ENCODE results near the gene RPTOR.
A peak's percentile ranks its signal among the peaks of the same experiment; 100 is the strongest.

Gene RPTOR

DNA sequence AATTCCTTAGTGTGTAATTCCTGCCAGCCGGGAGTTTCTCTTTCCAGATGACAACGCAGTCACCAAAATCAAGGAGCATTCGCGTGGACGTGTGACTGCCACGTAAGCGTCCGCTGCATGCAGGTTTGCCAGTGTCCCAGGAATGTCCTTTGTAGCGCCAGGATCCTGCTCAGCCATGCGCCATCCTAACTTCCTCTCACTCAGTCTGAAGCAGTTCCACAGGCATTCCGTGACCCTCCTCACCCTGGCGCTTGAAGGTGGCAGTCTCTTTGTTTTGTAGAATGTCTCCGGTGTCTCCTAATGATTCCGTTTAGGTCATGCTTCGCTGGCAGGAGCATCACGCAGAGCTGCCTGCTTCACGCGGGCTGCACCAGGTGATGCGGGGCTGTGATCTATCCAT is 88.6 kb downstream of the RPTOR start:
- H3K36me3 Mint-ChIP-seq (ENCODE audit: low read depth): peaks cover 21% of the 10 kb centered on the region
- no peaks in the 10 kb centered on the region for H3K27me3 Mint-ChIP-seq
- H3K9me3 Mint-ChIP-seq: no peaks in the 10 kb centered on the region
- intact Hi-C loops (cut with micrococcal nuclease): no loop called here
- no peak overlapping the region for H3K27ac Mint-ChIP-seq
- H3K4me3 Mint-ChIP-seq: no peak overlapping the region
- H3K4me1 Mint-ChIP-seq (ENCODE audit: low read depth): peaks cover 10% of the 10 kb centered on the region

DNA sequence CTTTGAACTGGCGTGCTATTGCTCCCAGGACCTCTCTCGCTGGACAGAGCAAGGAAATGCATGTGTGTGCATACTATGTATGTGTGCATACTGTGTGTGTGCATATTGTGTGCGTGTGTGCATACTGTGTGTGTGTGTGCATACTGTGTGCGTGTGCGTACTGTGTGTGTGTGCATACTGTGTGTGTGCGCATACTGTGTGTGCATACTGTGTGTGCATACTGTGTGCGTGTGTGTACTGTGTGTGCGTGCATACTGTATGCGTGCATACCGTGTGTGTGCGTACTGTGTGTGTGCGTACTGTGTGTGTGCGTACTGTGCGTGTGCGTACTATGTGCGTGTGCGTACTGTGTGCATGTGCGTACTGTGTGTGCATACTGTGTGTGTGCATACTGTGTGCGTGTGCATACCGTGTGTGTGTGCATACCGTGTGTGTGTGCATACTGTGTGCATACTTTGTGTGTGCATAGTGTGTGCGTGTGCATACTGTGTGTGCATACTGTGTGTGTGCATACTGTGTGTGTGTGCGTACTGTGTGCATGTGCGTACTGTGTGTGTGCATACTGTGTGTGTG is 89.4 kb downstream of the RPTOR start:
- no peak overlapping the region for H3K27ac Mint-ChIP-seq
- H3K36me3 Mint-ChIP-seq (ENCODE audit: low read depth): peaks cover 21% of the 10 kb centered on the region
- intact Hi-C loops (cut with micrococcal nuclease): no loop called here
- peaks cover 10% of the 10 kb centered on the region for H3K4me1 Mint-ChIP-seq (ENCODE audit: low read depth)
- no peaks in the 10 kb centered on the region for H3K27me3 Mint-ChIP-seq
- H3K9me3 Mint-ChIP-seq: no peaks in the 10 kb centered on the region
- H3K4me3 Mint-ChIP-seq: no peak overlapping the region

DNA sequence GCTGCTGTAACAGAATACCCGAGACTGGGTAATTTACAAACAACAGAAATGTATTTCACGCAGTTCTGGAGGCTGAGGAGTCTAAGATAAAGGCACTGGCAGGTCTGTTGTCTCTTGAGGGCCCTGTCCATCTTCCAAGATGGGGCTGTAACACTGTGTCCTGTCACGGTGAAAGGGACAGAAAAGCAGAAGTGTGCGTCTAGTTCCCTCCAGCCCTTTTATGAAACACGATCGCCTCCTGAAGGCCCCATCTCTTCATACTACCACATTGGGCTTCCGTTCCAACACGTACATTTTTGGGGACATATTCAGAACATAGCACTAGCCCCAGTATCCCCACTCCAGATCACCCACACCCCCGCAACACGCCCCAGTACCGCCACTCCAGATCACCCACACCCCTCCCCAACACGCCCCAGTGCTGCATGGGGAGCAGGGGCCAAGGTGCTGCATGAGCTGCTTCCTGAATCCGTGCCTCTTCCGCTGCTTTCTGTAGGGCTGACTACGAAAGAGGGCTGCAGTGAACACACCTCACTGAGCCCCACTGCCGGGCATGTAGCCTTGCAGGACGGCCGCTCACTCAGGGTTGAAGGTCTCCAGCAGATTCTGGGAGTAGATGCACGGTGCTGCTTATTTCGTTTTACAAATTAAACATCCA is 91.9 kb downstream of the RPTOR start:
- peaks cover 28% of the 10 kb centered on the region for H3K36me3 Mint-ChIP-seq (ENCODE audit: low read depth)
- H3K9me3 Mint-ChIP-seq: no peaks in the 10 kb centered on the region
- H3K4me1 Mint-ChIP-seq (ENCODE audit: low read depth): peaks cover 8% of the 10 kb centered on the region
- intact Hi-C loops (cut with micrococcal nuclease): no loop called here
- H3K27ac Mint-ChIP-seq: no peak overlapping the region
- H3K4me3 Mint-ChIP-seq: no peak overlapping the region
- no peaks in the 10 kb centered on the region for H3K27me3 Mint-ChIP-seq

DNA sequence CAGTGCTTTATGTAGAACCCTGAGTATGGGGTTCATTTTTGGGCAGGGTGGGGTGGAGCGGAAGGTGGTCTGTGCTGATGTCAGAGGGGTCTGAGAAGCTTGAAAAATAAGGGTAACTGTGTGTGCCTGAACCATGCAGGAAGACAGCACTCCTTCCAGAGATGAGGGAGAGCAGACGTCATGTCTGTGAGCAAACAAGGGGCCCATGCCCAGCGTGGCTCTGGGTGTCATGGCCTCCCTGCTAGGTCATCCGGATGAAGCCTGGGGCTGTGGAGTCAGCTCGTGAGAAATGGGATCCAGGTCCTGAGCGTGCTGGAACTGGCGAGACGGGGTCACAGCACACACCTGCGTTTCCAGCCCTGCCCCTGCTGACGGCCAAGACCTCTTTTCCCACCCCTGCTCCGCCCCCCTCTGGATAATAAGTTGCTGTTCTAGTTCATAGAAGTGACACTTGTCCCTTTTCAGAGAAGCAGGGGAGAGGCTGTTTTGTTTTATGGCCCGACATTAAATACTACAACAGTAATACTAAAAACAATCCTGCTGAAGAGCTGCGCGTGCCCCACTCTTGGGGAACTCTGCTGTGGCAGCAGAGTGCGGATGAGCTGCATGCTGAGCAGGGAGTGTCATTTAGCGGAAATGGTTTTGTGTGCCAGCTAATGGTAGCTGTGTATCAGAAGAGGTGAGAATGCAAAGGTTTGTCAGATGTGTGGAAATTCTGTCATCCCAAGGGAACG is 92.6 kb downstream of the RPTOR start:
- Mint-ChIP-seq H3K27ac (no peak overlapping the region), H3K9me3 (no peaks in the 10 kb centered on the region), H3K27me3 (no peaks in the 10 kb centered on the region), H3K36me3 (ENCODE audit: low read depth) (peaks cover 28% of the 10 kb centered on the region), H3K4me1 (ENCODE audit: low read depth) (peaks cover 1% of the 10 kb centered on the region), H3K4me3 (no peak overlapping the region)
- intact Hi-C loops (cut with micrococcal nuclease): no loop called here

DNA sequence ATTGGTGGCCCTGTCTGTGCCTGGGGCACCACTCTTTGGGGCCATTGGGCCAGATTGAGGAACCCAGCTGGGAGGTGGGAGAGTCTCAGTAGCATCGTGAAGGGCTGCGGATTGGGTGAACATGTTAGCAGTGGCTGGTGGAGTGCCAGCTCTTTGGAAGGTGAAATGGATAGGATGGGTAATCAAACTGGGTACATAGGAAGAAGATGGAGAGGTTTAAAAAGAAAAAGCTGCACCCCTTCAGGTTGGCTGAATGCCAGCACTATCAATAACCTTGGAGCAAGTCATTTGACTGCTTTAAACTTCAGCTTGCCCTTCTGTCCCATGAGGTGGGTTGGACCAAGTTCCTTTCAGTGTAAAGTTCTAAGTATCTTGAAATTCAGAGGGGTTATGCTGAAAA is 95.0 kb downstream of the RPTOR start:
- Mint-ChIP-seq H3K36me3 (ENCODE audit: low read depth) (peaks cover 25% of the 10 kb centered on the region), H3K9me3 (no peaks in the 10 kb centered on the region), H3K4me3 (no peak overlapping the region), H3K4me1 (ENCODE audit: low read depth) (no peaks in the 10 kb centered on the region), H3K27ac (no peak overlapping the region), H3K27me3 (no peaks in the 10 kb centered on the region)
- intact Hi-C loops (cut with micrococcal nuclease): no loop called here

DNA sequence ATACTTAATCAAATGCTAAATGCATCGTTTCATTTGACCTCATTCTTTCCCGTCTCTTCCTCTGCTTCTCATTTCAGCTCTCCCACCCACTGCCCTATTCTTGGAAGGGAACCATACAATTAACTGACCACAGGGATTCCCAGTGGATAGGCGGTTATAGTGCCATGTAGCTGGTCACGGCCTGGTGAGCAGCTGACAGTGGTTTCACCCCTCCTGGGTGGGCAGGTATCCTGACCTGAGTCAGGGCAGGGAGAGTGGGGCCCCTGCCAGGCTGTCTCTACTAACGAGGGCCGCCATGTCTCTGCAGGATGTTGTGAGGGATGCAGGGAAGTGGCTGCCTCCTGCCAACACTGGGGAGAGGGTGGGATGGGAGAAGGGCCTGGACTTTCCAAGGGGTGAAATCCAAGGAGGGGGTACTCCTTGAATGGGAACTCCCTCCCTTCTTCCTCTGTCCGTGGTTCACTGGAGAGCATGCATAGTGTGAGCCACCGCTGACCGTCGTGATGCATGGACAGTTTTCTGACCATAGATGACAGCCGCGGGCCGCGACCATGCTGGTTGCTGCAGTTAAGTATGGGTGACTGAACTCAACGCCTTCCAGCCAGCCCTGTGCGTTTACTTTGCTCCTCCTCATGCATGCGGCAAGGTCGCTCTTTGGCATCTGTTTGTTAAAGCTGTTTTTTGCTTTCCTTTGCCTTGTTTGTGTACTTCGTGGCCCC is 95.9 kb downstream of the RPTOR start:
- H3K9me3 Mint-ChIP-seq: no peaks in the 10 kb centered on the region
- no peaks in the 10 kb centered on the region for H3K27me3 Mint-ChIP-seq
- peaks cover 27% of the 10 kb centered on the region for H3K36me3 Mint-ChIP-seq (ENCODE audit: low read depth)
- H3K4me3 Mint-ChIP-seq: no peak overlapping the region
- no peak overlapping the region for H3K27ac Mint-ChIP-seq
- intact Hi-C loops (cut with micrococcal nuclease): no loop called here
- H3K4me1 Mint-ChIP-seq (ENCODE audit: low read depth): no peaks in the 10 kb centered on the region

DNA sequence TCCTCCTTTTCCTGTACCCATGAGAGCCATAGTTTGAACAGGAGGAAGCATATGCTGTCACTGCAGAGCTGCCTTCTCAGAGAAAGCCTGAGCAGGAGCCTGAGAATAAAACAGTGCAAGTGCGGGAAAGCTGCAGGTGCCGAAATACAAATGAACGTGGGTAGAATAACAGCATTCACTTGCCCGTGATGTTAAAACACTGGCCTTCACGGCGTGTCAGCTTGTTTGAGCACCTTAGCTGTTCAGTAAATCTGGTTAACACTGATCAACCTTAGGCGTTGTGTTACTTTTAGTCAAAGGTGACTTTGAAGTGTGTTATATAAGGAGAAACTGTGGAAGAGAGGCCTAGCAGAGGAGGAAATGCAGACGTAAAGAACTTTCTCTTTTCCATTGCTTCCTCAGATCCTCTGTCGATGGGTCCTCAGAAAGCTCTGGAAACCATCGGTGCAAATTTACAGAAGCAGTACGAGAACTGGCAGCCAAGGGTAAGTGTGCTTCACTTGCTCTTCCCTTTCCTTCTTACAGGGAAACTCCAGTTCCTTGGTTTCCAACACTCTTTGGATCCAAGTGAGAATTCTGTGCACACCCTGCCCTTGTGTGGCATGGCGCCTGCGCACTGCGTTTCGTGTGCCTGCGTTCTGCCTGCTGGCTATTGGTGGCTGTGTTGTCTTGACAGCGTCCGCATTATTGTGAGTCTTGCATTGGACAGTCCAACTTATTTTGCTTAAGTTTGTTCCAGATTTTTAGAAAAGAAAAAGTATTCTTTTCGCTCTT is 98.9 kb downstream of the RPTOR start:
- Mint-ChIP-seq H3K4me3 (no peak overlapping the region), H3K9me3 (no peaks in the 10 kb centered on the region), H3K27me3 (no peaks in the 10 kb centered on the region), H3K27ac (no peak overlapping the region), H3K4me1 (ENCODE audit: low read depth) (peaks cover 13% of the 10 kb centered on the region), H3K36me3 (ENCODE audit: low read depth) (peaks cover 20% of the 10 kb centered on the region)
- intact Hi-C loops (cut with micrococcal nuclease): no loop called here

DNA sequence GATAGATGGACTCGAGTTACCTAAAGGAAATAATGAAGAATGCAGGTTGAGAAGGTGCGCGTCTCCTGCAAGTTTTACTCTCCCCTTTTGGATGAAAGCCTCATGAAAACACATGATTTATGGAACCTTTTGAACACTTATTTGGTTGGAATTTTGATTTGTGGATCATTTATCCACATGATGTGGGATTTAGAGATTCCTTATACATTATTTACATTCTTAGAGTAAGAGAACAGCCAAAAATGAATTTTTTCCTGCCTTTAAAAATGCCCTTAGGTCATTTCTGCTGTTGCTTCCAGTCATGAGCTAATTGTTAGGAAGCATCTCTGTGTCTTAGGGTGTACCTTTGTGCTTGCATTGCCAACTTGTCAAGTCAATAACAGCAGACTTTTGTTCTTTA is 99.9 kb downstream of the RPTOR start:
- Mint-ChIP-seq H3K36me3 (ENCODE audit: low read depth) (peaks cover 20% of the 10 kb centered on the region), H3K27me3 (no peaks in the 10 kb centered on the region), H3K4me1 (ENCODE audit: low read depth) (peaks cover 23% of the 10 kb centered on the region), H3K4me3 (no peak overlapping the region), H3K9me3 (no peaks in the 10 kb centered on the region), H3K27ac (no peak overlapping the region)
- intact Hi-C loops (cut with micrococcal nuclease): no loop called here

DNA sequence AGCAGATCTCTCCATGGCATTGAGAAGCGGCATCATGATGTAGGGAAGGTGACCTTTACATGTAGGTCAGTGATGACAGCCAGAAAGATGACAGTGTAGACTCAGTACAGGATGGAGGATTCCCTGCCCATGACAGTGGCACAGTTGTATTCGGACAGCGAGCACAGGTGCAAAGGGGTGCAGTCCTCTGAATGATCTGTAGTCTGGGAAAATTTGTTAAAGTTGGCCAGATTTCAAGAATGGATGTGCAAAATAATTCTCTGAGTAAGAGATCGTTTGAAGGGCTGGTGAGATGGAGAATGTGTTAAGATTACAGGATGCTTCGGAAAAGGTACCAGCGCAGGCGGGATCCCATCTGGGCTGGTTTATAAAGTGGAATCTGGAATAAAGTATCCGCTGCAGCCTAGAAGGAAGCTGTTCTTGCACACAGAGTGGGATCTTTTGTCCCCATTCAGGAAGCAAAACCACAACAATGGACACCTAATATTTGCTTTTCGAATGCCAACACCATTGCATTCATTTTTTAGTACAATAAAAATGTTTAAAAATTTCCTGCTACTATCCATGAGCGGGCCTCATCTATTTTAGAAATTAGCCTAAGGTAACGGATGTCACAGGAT is 101.2 kb downstream of the RPTOR start:
- Mint-ChIP-seq H3K9me3 (no peaks in the 10 kb centered on the region), H3K4me1 (ENCODE audit: low read depth) (peaks cover 36% of the 10 kb centered on the region), H3K27ac (no peak overlapping the region), H3K4me3 (no peak overlapping the region), H3K36me3 (ENCODE audit: low read depth) (peaks cover 16% of the 10 kb centered on the region), H3K27me3 (no peaks in the 10 kb centered on the region)
- intact Hi-C loops (cut with micrococcal nuclease): no loop called here

DNA sequence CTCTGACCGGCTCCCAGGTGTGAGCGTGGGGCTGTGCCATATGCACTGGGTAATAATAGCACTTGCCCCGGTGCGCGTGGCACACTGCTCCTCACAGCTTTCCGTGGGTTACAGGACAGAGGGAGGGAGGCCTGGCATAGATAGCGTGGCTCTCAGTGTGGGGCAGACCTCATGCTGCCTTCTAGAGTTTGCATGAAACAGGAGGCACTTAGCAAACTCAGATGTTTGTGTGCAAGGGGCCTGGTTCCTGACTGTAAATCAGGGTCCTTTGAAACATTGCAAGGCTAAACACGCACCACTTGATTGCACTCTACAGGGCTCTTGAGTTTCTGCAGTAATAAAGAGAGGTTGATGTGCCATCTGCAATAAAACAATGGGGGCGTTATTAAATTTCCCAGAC is 101.7 kb downstream of the RPTOR start:
- H3K4me1 Mint-ChIP-seq (ENCODE audit: low read depth): peaks cover 40% of the 10 kb centered on the region
- H3K27ac Mint-ChIP-seq: no peak overlapping the region
- H3K36me3 Mint-ChIP-seq (ENCODE audit: low read depth): peaks cover 13% of the 10 kb centered on the region
- H3K4me3 Mint-ChIP-seq: no peak overlapping the region
- H3K9me3 Mint-ChIP-seq: no peaks in the 10 kb centered on the region
- no peaks in the 10 kb centered on the region for H3K27me3 Mint-ChIP-seq
- intact Hi-C loops (cut with micrococcal nuclease): no loop called here

DNA sequence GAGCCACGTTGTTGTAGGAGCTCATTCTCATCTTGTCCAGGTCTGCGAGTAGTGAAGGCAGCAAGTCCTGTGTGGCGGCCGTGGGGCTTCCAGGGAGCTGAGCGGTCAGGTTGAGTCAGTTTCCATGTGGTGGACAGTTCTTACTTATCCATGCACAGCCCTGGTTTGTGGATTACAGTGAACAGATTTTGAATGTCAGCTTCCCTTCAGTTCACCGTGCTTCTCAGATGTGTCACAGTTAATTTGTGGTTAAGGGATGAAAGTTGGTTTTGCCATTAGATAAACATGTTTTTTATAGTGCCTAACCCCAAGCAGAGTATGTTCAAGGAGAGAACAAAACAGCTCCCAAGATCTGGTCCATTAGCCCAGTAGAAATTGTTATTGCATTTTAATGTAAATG is 103.1 kb downstream of the RPTOR start:
- Mint-ChIP-seq H3K4me3 (no peak overlapping the region), H3K36me3 (ENCODE audit: low read depth) (peaks cover 13% of the 10 kb centered on the region), H3K4me1 (ENCODE audit: low read depth) (peaks cover 40% of the 10 kb centered on the region)

DNA sequence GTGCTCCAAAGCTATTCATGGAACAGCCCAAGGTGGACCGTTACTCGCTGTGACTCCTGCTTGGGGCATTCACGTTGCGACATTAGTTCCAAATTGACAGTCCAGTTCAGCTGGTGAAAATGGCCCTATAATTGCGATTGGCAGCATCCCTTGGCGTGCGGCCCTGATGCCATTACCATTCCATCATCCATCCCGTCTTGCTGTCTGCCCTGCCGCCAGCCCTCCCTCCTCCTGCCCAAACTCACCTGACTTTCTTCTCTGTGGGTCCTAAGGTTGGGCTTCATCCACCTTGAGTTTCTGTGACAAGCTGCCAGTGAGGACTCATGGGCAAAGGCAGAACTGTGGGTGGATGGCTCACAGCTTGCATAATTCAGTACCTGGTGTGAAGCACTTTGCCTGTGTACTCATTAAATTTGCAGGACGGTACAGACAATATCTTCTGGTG is 104.6 kb downstream of the RPTOR start:
- peak overlapping the region; percentile 45 for H3K27ac Mint-ChIP-seq
- intact Hi-C loops (cut with micrococcal nuclease): no loop called here
- peaks cover 40% of the 10 kb centered on the region for H3K4me1 Mint-ChIP-seq (ENCODE audit: low read depth)
- H3K27me3 Mint-ChIP-seq: no peaks in the 10 kb centered on the region
- H3K9me3 Mint-ChIP-seq: peaks cover 9% of the 10 kb centered on the region
- peaks cover 12% of the 10 kb centered on the region for H3K36me3 Mint-ChIP-seq (ENCODE audit: low read depth)
- no peak overlapping the region for H3K4me3 Mint-ChIP-seq

More for the DNA sequence above, 103.1 kb downstream of the RPTOR start:
- H3K27ac Mint-ChIP-seq: no peak overlapping the region
- no peaks in the 10 kb centered on the region for H3K27me3 Mint-ChIP-seq
- H3K9me3 Mint-ChIP-seq: no peaks in the 10 kb centered on the region
- intact Hi-C loops (cut with micrococcal nuclease): no loop called here

DNA sequence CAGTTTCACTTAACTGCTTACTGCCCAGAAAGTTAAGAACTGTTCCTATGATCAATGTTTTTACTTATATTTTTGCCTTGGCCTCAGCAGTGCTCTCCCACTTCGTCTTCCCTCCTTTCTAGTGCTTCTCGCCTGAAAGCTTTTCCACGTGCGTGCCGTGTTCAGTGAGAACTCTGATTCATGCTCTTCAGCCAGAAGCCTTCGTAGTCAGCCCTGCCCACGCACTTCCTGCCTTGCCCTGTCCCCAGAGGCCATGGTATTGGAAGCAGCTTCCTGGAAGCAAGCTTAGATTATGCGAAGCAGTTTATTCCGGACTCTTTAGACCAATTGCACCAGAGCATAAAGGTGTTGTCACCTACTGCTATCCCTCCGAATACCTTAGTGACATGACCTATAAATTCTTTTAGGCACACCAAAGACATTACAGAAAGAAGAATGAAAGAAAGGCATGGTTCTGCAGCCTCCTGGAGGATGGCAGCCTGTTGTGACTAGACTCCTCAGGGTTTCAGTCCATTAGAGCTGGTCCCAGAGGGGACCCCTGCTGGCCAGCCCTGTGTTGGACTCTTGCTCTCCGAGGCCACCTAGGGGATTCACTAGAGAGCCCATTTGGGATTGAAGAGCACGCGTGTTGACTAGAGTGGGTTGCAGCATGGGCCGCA is 105.2 kb downstream of the RPTOR start:
- no peak overlapping the region for H3K4me3 Mint-ChIP-seq
- peak overlapping the region; percentile 45 for H3K27ac Mint-ChIP-seq
- peaks cover 40% of the 10 kb centered on the region for H3K4me1 Mint-ChIP-seq (ENCODE audit: low read depth)
- intact Hi-C loops (cut with micrococcal nuclease): no loop called here
- H3K9me3 Mint-ChIP-seq: peaks cover 12% of the 10 kb centered on the region
- H3K27me3 Mint-ChIP-seq: no peaks in the 10 kb centered on the region
- H3K36me3 Mint-ChIP-seq (ENCODE audit: low read depth): peaks cover 14% of the 10 kb centered on the region
